Spleen (tissue), 11 donors: ENCODE data around the gene NUDT5. TPM values are rescaled to one million over a fixed set of nuclear protein-coding genes. Genes with fewer than 3 reads are reported as not detected.
"Not testable (repeated sequence)": the region's sequence is repeated elsewhere in the genome, so short reads cannot be mapped to it uniquely, and the experiment has no call there.

Source experiments
- DNase-seq: peaks from one replicate; pipeline ENCODE4 v3.0.0-alpha.2; 2020
- H3K27ac ChIP-seq, 8 donors: fragments of 200-600 bp; sonication (generic) in 7 of 8; 1 replicate in 4 of 8; 2 replicates in 4 of 8; pipeline versions ENCODE4 v1.5.0 to v1.8.0; 2016 to 2021; ENCODE audit warnings: inconsistent platforms in 4 of 8, mild to moderate bottlenecking in 4 of 8, moderate library complexity in 1 of 8
- H3K27me3 ChIP-seq, 7 donors: fragments of 200-600 bp; sonication (generic) in 6 of 7; replicated peaks in 1 of 7; 1 replicate in 4 of 7; 2 replicates in 3 of 7; pipeline versions ENCODE4 v1.5.0 to v1.8.0; 2016 to 2021; ENCODE audit warnings: inconsistent platforms in 3 of 7, mild to moderate bottlenecking in 1 of 7
- H3K36me3 ChIP-seq, 6 donors: fragments of 200-600 bp; sonication (generic) in 5 of 6; 1 replicate in 4 of 6; 2 replicates in 2 of 6; pipeline versions ENCODE4 v1.5.0 to v1.8.0; 2016 to 2021; ENCODE audit warnings: inconsistent platforms in 2 of 6
- H3K4me1 ChIP-seq, 6 donors: fragments of 200-600 bp; sonication (generic) in 5 of 6; 1 replicate in 3 of 6; 2 replicates in 3 of 6; pipeline versions ENCODE4 v1.5.0 to v1.8.0; 2016 to 2021; ENCODE audit warnings: inconsistent platforms in 3 of 6
- H3K4me3 ChIP-seq, 8 donors: fragments of 200-600 bp; sonication (generic) in 7 of 8; 1 replicate in 4 of 8; 2 replicates in 4 of 8; pipeline versions ENCODE4 v1.5.0 to v1.8.0; 2016 to 2021; ENCODE audit warnings: inconsistent platforms in 4 of 8, mild to moderate bottlenecking in 4 of 8, moderate library complexity in 2 of 8
- H3K9me3 ChIP-seq, 8 donors: fragments of 200-600 bp; sonication (generic) in 7 of 8; 1 replicate in 4 of 8; 2 replicates in 4 of 8; pipeline versions ENCODE4 v1.5.0 to v1.8.0; 2016 to 2021; ENCODE audit warnings: inconsistent platforms in 4 of 8
- POLR2A ChIP-seq, 3 donors: fragments of 450-650 bp; IDR thresholded peaks; one replicate each; pipeline ENCODE4 v1.5.1; 2017; ENCODE audit warnings: antibody characterized with exemption in 3 of 3, mild to moderate bottlenecking in 1 of 3
- POLR2AphosphoS5 ChIP-seq, 3 donors: sonication (generic); formaldehyde crosslinking; IDR thresholded peaks; one replicate each; pipeline ENCODE4 v1.5.1; 2017; ENCODE audit warnings: antibody characterized with exemption in 3 of 3
- WGBS, 5 donors: extraction: QIAGEN DNeasy Blood & Tissue Kit in 3 of 5; methylation state at CpG; one replicate each; pipeline versions ENCODE4 v1.1.5 to v1.1.7; 2013 to 2018; 5-methylcytosine and 5-hydroxymethylcytosine counted together
- intact Hi-C: fragments of 100-400 bp; cut with DNase I; formaldehyde crosslinking; loops from one replicate; pipeline ENCODE4 v1.15.0; 2023; ENCODE audit warnings: low total_unique reads
- polyA plus RNA-seq, 3 donors: library from polyadenylated mRNA; stranded (reverse); fragments of 200-250 nt; gene quantifications; one replicate each; pipeline ENCODE4 v1.2.1, GENCODE V29; 2013
- total RNA-seq, 7 donors: library from RNA; depleted of rRNA in 3 of 7; stranded (reverse); fragments of >200 nt in 3 of 7; fragmentation: NEBNext Ultra II Directional in 4 of 7; extraction: Animal tissue kit (Norgen Biotek cat#: 25700) in 4 of 7; gene quantifications; one replicate each; pipeline versions ENCODE4 v1.1.0 to v1.2.1, GENCODE V29; 2016 to 2021
- TF ChIP-seq, protein P1 (sequence below), 11 experiments: fragments of 200-600 bp in 7 of 11; fragments of 450-650 bp in 4 of 11; sonication (generic) in 4 of 11; IDR thresholded peaks in 8 of 11; conservative IDR thresholded peaks in 3 of 11; 1 replicate in 7 of 11; 2 replicates in 4 of 11; pipeline versions ENCODE4 v1.4.0 to v1.8.0; 2016 to 2021; ENCODE audit warnings: antibody characterized with exemption in 11 of 11, inconsistent platforms in 4 of 11, mild to moderate bottlenecking in 1 of 11
- donor health status: healthy with polysubstance abuse.
- donor health status: DM: no; HTN: no; CAD: no; lungs with moderate emphysema.
- donor health status: DM: no; HTN: no; CAD: no.
- donor health status: Bipolar disorder and iron deficiency.
- donor health status: healthy.
- donor health status: DM: no; HTN: no; CAD: no.
- donor health status: DM: yes; HTN: yes; CAD: no.

The NUDT5 gene
- total and polyA plus RNA-seq, 10 donors: 32.5 to 63.4 (median 41.4) TPM

DNA sequence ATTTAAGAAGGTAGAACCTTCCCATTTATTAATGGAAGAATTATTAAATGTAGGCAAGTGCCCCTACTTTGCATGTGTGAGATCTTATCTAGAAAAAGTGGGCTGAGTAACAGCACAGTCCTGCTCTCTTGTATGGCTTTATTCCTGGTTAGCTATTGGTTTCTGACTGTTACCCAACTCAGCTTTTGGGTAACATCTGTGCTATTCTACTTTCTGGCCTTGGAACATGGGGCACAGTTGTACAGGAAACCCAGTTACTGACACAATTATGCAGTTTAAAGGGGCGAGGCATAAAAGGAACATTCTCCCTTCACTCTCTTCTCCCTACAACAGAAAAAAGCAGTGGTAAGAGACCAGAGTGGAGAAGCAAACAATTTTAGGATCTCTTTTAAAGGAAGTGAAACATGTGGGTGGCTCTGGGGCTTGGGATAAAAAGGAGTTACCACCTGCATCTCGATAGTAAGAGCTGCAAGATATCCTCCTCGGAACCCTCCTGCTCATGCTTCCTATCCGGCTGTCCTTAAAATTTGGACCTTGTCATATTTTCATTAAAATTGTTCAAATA is 16.0 kb downstream of the NUDT5 start:
- intact Hi-C loops: loop anchor here (10.0 kb wide), 1 partner anchor 55 kb away; the partner anchor contains the start of gene SEC61A2
- H3K4me3 ChIP-seq: no peak overlapping the region
- peaks cover 0 to 30% (median 12%) of the 10 kb centered on the region in 6 donors for H3K4me1 ChIP-seq
- no peaks in the 10 kb centered on the region for H3K27me3 ChIP-seq
- WGBS, 5 donors: 47 to 72% (median 64%) methylated on average over 4 of the region's 4 CpGs
- DNase-seq: no peak
- peaks cover under 1 to 100% (median 50%) of the 10 kb centered on the region in 6 donors for H3K36me3 ChIP-seq
- TF ChIP-seq, protein P1, sequence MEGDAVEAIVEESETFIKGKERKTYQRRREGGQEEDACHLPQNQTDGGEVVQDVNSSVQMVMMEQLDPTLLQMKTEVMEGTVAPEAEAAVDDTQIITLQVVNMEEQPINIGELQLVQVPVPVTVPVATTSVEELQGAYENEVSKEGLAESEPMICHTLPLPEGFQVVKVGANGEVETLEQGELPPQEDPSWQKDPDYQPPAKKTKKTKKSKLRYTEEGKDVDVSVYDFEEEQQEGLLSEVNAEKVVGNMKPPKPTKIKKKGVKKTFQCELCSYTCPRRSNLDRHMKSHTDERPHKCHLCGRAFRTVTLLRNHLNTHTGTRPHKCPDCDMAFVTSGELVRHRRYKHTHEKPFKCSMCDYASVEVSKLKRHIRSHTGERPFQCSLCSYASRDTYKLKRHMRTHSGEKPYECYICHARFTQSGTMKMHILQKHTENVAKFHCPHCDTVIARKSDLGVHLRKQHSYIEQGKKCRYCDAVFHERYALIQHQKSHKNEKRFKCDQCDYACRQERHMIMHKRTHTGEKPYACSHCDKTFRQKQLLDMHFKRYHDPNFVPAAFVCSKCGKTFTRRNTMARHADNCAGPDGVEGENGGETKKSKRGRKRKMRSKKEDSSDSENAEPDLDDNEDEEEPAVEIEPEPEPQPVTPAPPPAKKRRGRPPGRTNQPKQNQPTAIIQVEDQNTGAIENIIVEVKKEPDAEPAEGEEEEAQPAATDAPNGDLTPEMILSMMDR (IDR thresholded peaks at IDR 0.05 in 8 of 11, conservative IDR thresholded peaks at IDR 0.05 in 3 of 11): no peak
- TF ChIP-seq POLR2AphosphoS5 (IDR thresholded peaks at IDR 0.05): no peak
- no peak for TF ChIP-seq POLR2A (IDR thresholded peaks at IDR 0.05)
- H3K9me3 ChIP-seq: no peaks in the 10 kb centered on the region
- peak overlapping the region in 1 of 8 donors; percentile 44 for H3K27ac ChIP-seq

DNA sequence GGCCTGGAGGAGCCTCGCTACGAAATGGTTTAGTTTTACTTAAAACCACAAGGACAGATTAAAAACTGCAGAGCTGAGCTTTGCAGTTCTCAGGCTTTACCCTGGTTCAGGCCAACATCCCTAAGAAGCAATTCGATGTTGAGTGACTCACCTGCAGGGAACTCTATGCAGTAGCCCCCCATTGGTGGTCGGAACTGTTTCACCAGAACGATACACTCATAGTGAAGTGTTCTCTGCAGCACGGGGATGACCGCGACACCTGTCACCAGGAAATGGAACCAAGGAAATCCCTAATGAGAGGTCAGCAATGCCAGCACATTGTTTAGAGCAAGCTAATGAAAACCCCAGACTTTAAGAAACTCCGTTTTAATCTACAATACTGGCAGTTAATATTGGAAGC is 18.0 kb downstream of the NUDT5 start:
- DNase-seq: no peak
- intact Hi-C loops: no loop called here
- Histone ChIP-seq H3K36me3 (peaks cover 2 to 100% (median 62%) of the 10 kb centered on the region in 6 donors), H3K4me1 (peaks cover 0 to 30% (median 12%) of the 10 kb centered on the region in 6 donors), H3K27ac (no peak overlapping the region), H3K4me3 (no peak overlapping the region), H3K27me3 (no peaks in the 10 kb centered on the region), H3K9me3 (no peaks in the 10 kb centered on the region)
- 91 to 94% (median 92%) methylated on average over 9 of the region's 9 CpGs for WGBS, 5 donors
- TF ChIP-seq, protein P1 (IDR thresholded peaks at IDR 0.05 in 8 of 11, conservative IDR thresholded peaks at IDR 0.05 in 3 of 11): no peak
- no peak for TF ChIP-seq POLR2A (IDR thresholded peaks at IDR 0.05)
- no peak for TF ChIP-seq POLR2AphosphoS5 (IDR thresholded peaks at IDR 0.05)

DNA sequence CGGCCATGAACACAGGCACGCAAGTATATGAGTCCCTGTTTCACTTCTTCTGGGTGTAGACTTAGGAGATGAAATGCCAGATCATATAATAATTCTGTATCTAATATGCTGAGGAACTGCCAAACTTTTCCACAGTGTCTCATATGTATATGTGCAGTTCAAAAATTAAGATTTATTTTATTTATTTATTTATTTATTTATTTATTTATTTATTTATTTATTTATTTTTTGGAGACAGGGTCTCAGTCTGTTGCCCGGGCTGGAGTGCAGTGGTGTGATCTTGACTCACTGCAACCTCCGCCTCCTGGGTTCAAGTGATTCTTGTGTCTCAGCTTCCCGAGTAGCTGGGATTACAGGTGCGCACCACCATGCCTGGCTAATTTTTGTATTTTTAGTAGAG is 24.2 kb downstream of the NUDT5 start:
- DNase-seq, H3K27ac ChIP-seq, H3K27me3 ChIP-seq, H3K4me3 ChIP-seq, intact Hi-C loops, H3K9me3 ChIP-seq, H3K4me1 ChIP-seq: not testable (repeated sequence)
- peaks cover 6 to 100% (median 87%) of the 10 kb centered on the region in 6 donors for H3K36me3 ChIP-seq
- WGBS, 5 donors: 89 to 96% (median 89%) methylated on average over 6 of the region's 6 CpGs

DNA sequence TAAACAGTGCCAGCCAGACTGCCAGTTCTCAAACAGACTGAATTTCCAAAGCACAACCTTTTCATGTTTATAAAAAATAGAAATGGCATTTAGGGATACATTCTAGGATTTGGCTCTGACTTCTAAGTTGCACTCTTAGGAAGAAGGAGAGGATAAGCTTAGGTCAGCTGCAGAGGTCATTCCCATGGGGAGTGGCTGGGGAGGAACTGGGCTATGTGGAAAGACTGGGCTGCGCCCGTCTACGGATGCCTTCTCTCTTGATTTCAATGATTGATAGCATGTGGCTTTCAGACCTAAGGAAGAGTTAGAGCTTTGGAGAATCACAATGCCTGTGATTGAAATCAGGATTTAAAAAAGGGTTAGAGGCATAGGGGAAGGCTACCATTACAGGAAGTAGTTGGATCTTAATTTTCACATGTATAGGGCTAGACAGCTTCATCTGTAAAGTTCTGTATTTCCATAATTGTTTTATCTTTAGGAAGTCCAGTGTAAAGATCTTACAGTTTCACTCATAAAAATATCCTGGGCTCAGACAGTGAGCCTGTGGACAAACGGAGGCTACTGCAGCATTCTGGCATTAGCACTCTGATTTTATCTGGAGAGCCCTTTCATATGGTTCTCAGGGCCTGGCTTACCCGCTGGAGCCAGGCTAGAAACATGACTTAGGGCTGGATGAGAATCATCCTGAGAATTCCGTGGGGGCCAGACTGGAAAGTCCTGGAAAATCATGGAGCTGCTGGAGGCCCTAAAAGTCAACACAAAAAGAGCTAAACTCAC is 29.5 kb downstream of the NUDT5 start:
- Histone ChIP-seq H3K27ac (peak overlapping the region in 1 of 8 donors; percentile 12), H3K27me3 (no peaks in the 10 kb centered on the region), H3K9me3 (no peaks in the 10 kb centered on the region), H3K36me3 (peaks cover 0 to 100% (median 73%) of the 10 kb centered on the region in 6 donors), H3K4me3 (no peak overlapping the region), H3K4me1 (no peaks in the 10 kb centered on the region)
- no peak for DNase-seq
- intact Hi-C loops: no loop called here
- TF ChIP-seq POLR2AphosphoS5 (IDR thresholded peaks at IDR 0.05) (no peak), POLR2A (IDR thresholded peaks at IDR 0.05) (no peak)
- TF ChIP-seq, protein P1 (IDR thresholded peaks at IDR 0.05 in 8 of 11, conservative IDR thresholded peaks at IDR 0.05 in 3 of 11): no peak
- WGBS, 5 donors: 80 to 90% (median 88%) methylated on average over 6 of the region's 6 CpGs
